ENCODE results near the gene LARP1.

LARP1 gene

DNA sequence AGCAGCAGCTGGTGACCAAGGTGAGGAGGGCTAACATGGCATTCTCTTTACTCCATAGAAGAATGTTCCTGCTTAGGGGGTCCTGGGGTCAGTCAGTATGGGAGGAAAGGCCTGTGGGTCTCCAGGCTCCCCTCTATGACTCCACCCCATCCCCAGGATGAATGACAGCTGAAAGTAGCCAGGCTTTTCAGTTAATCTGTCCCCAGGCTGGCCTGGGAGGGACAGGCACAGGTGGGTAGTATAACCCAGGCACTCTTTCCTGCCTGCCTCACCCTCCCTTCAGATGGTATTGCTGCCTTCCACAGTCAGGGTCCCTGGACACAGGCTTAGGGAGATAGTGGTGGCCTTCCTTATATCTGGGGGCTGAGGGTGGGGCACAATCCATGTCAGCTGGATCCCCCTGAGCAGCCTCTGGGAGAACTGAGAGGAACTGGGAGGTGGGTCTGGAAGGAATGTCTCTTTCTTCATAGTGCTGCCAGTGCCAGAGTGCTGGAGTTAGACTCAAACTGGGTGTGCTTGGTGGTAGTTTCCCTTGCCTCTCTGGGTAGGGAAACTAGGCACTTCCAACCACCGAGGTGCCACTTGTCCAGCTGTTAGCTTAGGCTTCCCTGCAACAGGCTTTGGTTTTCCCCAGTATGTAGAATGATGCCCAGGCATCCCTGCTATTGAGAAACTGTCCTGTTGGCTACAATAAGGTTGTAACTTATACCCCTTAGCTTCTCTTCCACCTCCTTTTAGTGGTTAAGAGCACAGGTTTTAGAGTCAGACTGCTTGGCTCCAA, 27.8 kb downstream of the LARP1 start:
- H3K27me3 ChIP-seq (replicated peaks; ENCODE audit: control insufficient read depth, insufficient read depth, low read length): no peaks in the 10 kb centered on the region
- H3K9ac ChIP-seq (ENCODE audit: low read length): peak overlapping the region; percentile 11
- no peaks in the 10 kb centered on the region for H3K9me3 ChIP-seq (ENCODE audit: control insufficient read depth, low read length)
- no peaks in the 10 kb centered on the region for H3K36me3 ChIP-seq (ENCODE audit: control insufficient read depth, insufficient read depth, low read length, severe bottlenecking)
- no peak for DNase-seq (ENCODE audit: low read depth)
- H3K4me3 ChIP-seq (ENCODE audit: low read length): no peak overlapping the region
- peaks cover 73% of the 10 kb centered on the region for H3K4me1 ChIP-seq (ENCODE audit: control insufficient read depth, insufficient read depth, low read length)

DNA sequence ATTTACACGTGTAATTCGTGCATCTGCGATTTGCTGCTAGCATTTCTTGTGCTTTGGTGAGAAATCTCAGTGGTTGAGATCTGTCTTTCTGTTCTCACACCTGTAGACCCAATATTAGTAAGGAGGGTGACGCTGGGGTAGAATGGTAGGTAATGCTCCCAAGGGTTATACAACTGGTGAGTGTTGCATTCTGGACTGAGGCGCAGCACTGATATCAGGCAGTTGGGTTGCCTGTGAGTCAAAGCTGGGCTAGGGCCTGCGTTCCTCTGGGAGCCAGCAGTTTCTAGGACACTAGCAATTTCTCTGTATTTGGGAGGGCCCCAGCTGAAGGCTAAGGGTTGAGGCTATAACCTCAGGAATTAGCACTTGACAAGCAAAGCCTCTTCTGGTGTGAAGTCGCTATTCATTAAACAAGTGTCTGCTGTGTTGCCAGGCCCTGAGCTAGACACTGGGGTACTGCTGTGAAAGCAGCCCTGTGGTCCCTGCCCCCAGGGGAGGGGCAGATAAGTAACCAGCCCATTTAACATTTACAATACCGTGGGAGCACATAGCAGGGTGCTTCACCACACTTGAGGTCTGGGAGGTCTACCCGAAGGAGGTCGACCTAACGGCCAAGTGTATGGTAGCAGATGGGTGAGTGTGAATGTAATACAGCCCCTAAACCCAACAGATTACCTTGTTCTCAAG, 28.7 kb downstream of the LARP1 start:
- Histone ChIP-seq H3K9me3 (ENCODE audit: control insufficient read depth, low read length) (no peaks in the 10 kb centered on the region), H3K27me3 (replicated peaks; ENCODE audit: control insufficient read depth, insufficient read depth, low read length) (no peaks in the 10 kb centered on the region), H3K4me1 (ENCODE audit: control insufficient read depth, insufficient read depth, low read length) (peaks cover 71% of the 10 kb centered on the region), H3K36me3 (ENCODE audit: control insufficient read depth, insufficient read depth, low read length, severe bottlenecking) (no peaks in the 10 kb centered on the region), H3K9ac (ENCODE audit: low read length) (no peak overlapping the region), H3K4me3 (ENCODE audit: low read length) (no peak overlapping the region)
- DNase-seq (ENCODE audit: low read depth): no peak

DNA sequence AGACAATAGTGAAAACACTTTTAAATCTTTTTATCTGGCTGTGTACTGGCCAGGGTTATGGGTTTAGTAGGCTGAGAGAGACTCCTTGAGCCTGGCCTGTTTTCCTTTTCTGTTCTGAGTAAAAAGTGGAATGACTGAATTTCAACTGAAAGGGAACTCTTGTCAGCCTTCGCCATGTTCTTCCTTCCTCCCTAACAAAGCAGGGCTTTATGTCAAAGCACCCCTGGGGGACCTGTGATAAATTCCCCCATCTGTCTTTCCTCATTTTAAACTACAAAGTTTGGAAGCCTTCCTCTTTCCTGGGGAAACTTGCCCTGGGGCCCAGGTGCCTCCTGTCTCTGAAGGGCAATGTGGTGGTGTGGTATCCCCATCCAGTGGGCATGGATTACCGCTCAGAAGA, 29.7 kb downstream of the LARP1 start:
- Histone ChIP-seq H3K9me3 (ENCODE audit: control insufficient read depth, low read length) (no peaks in the 10 kb centered on the region), H3K4me1 (ENCODE audit: control insufficient read depth, insufficient read depth, low read length) (peaks cover 62% of the 10 kb centered on the region), H3K27me3 (replicated peaks; ENCODE audit: control insufficient read depth, insufficient read depth, low read length) (no peaks in the 10 kb centered on the region), H3K4me3 (ENCODE audit: low read length) (no peak overlapping the region), H3K36me3 (ENCODE audit: control insufficient read depth, insufficient read depth, low read length, severe bottlenecking) (no peaks in the 10 kb centered on the region), H3K9ac (ENCODE audit: low read length) (no peak overlapping the region)
- no peak for DNase-seq (ENCODE audit: low read depth)

DNA sequence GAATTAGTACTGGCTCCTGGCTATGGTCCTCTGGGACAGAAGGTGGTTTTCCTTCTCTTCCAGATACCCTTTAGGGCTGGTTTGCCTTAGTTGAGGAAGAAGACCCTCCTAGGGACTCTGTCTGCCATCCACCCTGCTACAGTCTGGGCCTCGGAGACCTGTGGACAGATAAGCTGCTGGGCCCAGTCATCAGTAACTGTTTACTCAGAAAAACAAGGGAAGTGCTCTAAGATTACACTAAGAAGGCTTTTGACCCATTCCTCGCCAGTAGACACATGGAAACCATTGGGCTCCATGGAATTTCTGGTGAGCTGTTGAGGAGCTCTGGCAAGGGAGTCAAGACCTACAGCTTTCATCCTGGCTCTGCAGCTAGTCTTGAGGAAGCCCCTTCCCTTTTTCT, 31.2 kb downstream of the LARP1 start:
- H3K36me3 ChIP-seq (ENCODE audit: control insufficient read depth, insufficient read depth, low read length, severe bottlenecking): peaks cover 12% of the 10 kb centered on the region
- no peak for DNase-seq (ENCODE audit: low read depth)
- H3K9ac ChIP-seq (ENCODE audit: low read length): no peak overlapping the region
- no peaks in the 10 kb centered on the region for H3K9me3 ChIP-seq (ENCODE audit: control insufficient read depth, low read length)
- peaks cover 54% of the 10 kb centered on the region for H3K4me1 ChIP-seq (ENCODE audit: control insufficient read depth, insufficient read depth, low read length)
- no peaks in the 10 kb centered on the region for H3K27me3 ChIP-seq (replicated peaks; ENCODE audit: control insufficient read depth, insufficient read depth, low read length)
- no peak overlapping the region for H3K4me3 ChIP-seq (ENCODE audit: low read length)

DNA sequence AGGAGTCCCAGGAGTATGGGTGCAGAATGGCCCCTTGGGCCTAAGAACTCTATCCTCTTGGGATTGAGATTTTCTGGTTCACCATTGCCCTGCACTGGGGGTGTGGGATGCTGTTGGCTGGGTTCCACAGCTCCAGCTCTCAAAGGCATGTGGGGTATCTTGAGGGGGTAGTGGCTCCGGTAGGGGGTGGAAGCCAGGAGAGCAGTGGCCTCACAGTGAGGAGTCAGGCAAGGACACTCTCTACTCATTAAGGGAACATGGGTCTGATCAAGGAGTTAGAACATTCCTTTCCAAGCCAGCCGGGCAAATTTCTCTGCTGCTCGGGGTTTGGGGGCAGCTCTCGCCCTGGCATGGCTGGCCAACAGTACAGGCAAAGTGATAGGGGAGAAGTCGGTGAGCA, 33.0 kb downstream of the LARP1 start:
- Histone ChIP-seq H3K27me3 (replicated peaks; ENCODE audit: control insufficient read depth, insufficient read depth, low read length) (no peaks in the 10 kb centered on the region), H3K9ac (ENCODE audit: low read length) (no peak overlapping the region), H3K36me3 (ENCODE audit: control insufficient read depth, insufficient read depth, low read length, severe bottlenecking) (peaks cover 30% of the 10 kb centered on the region), H3K4me1 (ENCODE audit: control insufficient read depth, insufficient read depth, low read length) (peaks cover 39% of the 10 kb centered on the region), H3K4me3 (ENCODE audit: low read length) (no peak overlapping the region), H3K9me3 (ENCODE audit: control insufficient read depth, low read length) (no peaks in the 10 kb centered on the region)
- no peak for DNase-seq (ENCODE audit: low read depth)

DNA sequence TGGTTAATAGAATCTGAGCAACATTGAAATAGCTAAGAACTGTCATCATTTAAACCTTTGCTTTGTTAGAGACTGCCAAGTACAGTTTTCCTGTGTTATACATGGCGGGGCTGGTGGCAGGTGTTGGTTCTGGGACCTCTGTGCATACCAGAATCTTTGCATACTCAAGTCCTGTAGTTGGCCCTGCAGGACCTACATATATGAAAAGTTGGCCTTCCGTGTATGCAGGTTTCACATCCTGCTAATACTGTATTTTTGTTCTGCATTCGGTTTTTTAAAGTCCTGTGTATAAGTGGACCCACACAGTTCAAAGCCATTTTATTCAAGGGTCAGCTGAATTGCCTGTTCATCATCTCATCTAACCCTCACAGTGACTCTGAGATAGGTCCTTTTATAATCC, 36.4 kb downstream of the LARP1 start:
- Histone ChIP-seq H3K9ac (ENCODE audit: low read length) (no peak overlapping the region), H3K9me3 (ENCODE audit: control insufficient read depth, low read length) (no peaks in the 10 kb centered on the region), H3K4me3 (ENCODE audit: low read length) (no peak overlapping the region), H3K4me1 (ENCODE audit: control insufficient read depth, insufficient read depth, low read length) (peaks cover 37% of the 10 kb centered on the region), H3K27me3 (replicated peaks; ENCODE audit: control insufficient read depth, insufficient read depth, low read length) (no peaks in the 10 kb centered on the region), H3K36me3 (ENCODE audit: control insufficient read depth, insufficient read depth, low read length, severe bottlenecking) (peaks cover 56% of the 10 kb centered on the region)
- DNase-seq (ENCODE audit: low read depth): no peak

DNA sequence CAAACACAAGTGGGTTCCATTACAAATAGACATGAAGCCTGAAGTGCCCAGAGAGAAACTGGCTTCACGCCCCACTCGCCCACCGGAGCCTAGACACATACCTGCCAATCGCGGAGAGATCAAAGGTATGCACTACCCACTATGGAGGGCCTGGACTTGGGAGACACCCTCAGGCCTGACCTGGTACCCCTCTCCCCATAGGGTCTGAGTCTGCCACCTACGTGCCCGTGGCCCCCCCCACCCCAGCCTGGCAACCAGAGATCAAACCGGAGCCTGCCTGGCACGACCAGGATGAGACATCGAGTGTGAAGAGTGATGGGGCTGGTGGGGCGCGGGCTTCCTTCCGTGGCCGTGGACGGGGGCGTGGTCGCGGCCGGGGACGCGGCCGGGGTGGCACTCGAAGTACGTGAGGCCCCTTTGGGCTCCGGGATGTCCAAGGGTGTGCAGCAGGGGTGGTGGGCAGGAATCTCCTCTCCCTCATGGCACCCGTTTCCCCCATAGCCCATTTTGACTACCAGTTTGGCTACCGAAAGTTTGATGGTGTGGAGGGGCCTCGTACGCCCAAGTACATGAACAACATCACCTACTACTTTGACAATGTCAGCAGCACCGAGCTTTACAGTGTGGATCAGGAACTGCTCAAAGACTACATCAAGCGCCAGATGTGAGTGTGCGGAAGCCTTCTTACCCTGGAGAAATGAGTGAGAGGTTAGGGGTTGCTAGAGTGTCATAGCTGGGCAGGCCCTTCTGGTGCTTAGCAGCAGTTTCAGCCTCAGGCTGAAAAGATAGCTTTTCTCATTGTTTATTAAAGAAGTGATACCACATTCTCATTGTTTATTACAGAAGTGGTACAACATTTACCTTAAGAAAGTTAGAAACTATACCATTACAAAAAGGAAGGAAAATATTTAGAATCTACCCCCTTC, 38.7 kb downstream of the LARP1 start:
- Histone ChIP-seq H3K4me3 (ENCODE audit: low read length) (no peak overlapping the region), H3K36me3 (ENCODE audit: control insufficient read depth, insufficient read depth, low read length, severe bottlenecking) (peaks cover 76% of the 10 kb centered on the region)
- no peak for DNase-seq (ENCODE audit: low read depth)

DNA sequence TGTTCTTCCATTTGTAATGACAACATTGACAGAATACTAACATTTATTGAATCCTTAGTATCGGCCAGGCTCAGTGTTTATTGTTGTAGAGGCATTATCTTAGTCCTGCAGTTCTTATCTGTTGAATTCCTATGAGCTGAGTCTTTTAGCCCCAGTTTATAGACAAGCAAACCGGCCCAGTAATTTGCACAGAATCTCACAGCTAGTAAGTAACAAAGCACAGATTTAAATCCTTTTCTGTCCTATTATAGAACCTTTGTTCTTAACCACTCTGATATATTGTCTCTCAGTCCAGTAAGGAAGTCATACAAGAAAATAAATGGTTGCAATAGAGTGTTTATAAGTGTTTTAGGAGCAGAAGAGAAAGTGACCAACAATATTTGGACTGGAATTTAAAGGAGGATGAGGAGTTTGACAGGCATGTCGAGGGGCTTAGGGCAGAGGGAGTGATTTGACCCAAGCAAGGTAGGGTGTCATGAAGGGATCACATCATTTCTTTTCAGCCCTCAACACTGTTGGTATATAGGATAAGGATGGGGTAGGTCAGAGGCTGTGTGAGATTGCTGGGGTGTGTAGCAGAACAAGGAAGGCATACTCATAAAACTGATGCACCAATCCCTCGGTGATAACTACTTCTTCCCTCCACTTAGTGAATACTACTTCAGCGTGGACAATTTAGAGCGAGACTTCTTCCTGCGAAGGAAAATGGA, 39.5 kb downstream of the LARP1 start:
- Histone ChIP-seq H3K27me3 (replicated peaks; ENCODE audit: control insufficient read depth, insufficient read depth, low read length) (no peaks in the 10 kb centered on the region), H3K9me3 (ENCODE audit: control insufficient read depth, low read length) (no peaks in the 10 kb centered on the region), H3K9ac (ENCODE audit: low read length) (peak overlapping the region; percentile 1), H3K4me1 (ENCODE audit: control insufficient read depth, insufficient read depth, low read length) (peaks cover 22% of the 10 kb centered on the region), H3K36me3 (ENCODE audit: control insufficient read depth, insufficient read depth, low read length, severe bottlenecking) (peaks cover 84% of the 10 kb centered on the region), H3K4me3 (ENCODE audit: low read length) (no peak overlapping the region)
- peak; percentile 48 for DNase-seq (ENCODE audit: low read depth)

More for the DNA sequence above, 38.7 kb downstream of the LARP1 start:
- Histone ChIP-seq H3K4me1 (ENCODE audit: control insufficient read depth, insufficient read depth, low read length) (peaks cover 22% of the 10 kb centered on the region), H3K9me3 (ENCODE audit: control insufficient read depth, low read length) (no peaks in the 10 kb centered on the region), H3K27me3 (replicated peaks; ENCODE audit: control insufficient read depth, insufficient read depth, low read length) (no peaks in the 10 kb centered on the region), H3K9ac (ENCODE audit: low read length) (peak overlapping the region; percentile 1)

DNA sequence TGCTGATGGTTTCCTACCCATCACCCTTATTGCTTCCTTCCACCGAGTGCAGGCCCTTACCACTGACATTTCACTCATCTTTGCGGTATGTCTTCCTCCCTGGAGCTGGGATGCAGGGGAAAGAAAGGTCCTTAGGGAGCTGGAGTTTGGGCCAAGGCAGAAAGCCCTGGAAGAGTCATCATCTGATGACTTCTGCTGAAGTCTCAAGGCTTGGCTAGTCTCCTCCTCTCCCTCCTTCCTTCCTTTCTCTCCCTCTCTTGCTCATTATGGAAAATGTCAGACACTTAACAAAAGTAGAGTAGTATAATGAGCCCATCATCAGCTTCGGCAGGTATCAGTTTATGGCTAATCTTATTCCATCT, 40.0 kb downstream of the LARP1 start:
- no peaks in the 10 kb centered on the region for H3K9me3 ChIP-seq (ENCODE audit: control insufficient read depth, low read length)
- no peak overlapping the region for H3K4me3 ChIP-seq (ENCODE audit: low read length)
- H3K36me3 ChIP-seq (ENCODE audit: control insufficient read depth, insufficient read depth, low read length, severe bottlenecking): peaks cover 88% of the 10 kb centered on the region
- H3K27me3 ChIP-seq (replicated peaks; ENCODE audit: control insufficient read depth, insufficient read depth, low read length): no peaks in the 10 kb centered on the region
- no peak overlapping the region for H3K9ac ChIP-seq (ENCODE audit: low read length)
- peaks cover 22% of the 10 kb centered on the region for H3K4me1 ChIP-seq (ENCODE audit: control insufficient read depth, insufficient read depth, low read length)
- DNase-seq (ENCODE audit: low read depth): no peak

DNA sequence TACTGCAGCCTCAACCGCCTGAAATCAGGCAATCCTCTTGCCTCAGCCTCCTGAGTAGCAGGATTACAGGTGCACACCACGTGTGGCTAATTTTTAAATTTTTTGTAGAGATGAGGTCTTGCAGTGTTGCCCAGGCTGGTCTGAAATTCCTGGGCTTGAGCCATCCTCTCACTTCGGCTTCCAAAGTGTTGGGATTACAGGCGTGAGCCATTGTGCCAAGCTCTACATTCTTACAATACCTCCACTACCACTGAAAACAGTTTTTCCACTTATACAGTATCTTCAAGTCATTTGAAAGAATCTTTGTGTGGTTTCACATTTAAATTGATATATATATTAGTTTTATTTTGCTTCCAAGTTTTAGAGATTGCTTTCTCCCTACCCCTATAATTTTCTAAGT, 42.6 kb downstream of the LARP1 start:
- H3K27me3 ChIP-seq (replicated peaks; ENCODE audit: control insufficient read depth, insufficient read depth, low read length): no peaks in the 10 kb centered on the region
- DNase-seq (ENCODE audit: low read depth): peak; percentile 16
- H3K4me3 ChIP-seq (ENCODE audit: low read length): no peak overlapping the region
- H3K36me3 ChIP-seq (ENCODE audit: control insufficient read depth, insufficient read depth, low read length, severe bottlenecking): peaks cover 90% of the 10 kb centered on the region
- no peaks in the 10 kb centered on the region for H3K9me3 ChIP-seq (ENCODE audit: control insufficient read depth, low read length)
- H3K4me1 ChIP-seq (ENCODE audit: control insufficient read depth, insufficient read depth, low read length): peaks cover 22% of the 10 kb centered on the region
- H3K9ac ChIP-seq (ENCODE audit: low read length): no peak overlapping the region
